MV-4-11 (cell line): ENCODE measurements around the gene ACTN4.
A peak's percentile ranks its signal among the peaks of the same experiment; 100 is the strongest.
"Not testable (repeated sequence)": the region's sequence is repeated elsewhere in the genome, so short reads cannot be mapped to it uniquely, and the experiment has no call there.

Source experiments
- DNase-seq: peaks from one replicate; lab custom pipeline; 2025; lab: John Stamatoyannopoulos, UW

The ACTN4 gene

GRCh38 chr19:38769635-38770211 is 122.3 kb downstream of the ACTN4 start:
- peak; percentile 68 for DNase-seq

- not testable (repeated sequence) for DNase-seq
Measured at GRCh38 chr19:38770228-38770948, 122.9 kb downstream of the ACTN4 start.

- DNase-seq: not testable (repeated sequence)
Measured at GRCh38 chr19:38770949-38771275, 123.5 kb downstream of the ACTN4 start.

GRCh38 chr19:38771569-38771968 is 124.1 kb downstream of the ACTN4 start:
- DNase-seq: not testable (repeated sequence)

GRCh38 chr19:38773469-38774177 is 126.2 kb downstream of the ACTN4 start, which contains the start of gene LGALS7:
Gene LGALS7, minus strand, starts transcription at chr19:38773517. Its CDS starts 25 bp downstream, at chr19:38773492.
- no peak for DNase-seq

GRCh38 chr19:38774181-38774950 is 126.9 kb downstream of the ACTN4 start:
- DNase-seq: no peak

- no peak for DNase-seq
Measured at GRCh38 chr19:38778733-38779132, 131.3 kb downstream of the ACTN4 start.

GRCh38 chr19:38780443-38780842 is 133.0 kb downstream of the ACTN4 start:
- DNase-seq: no peak

GRCh38 chr19:38781058-38781457 is 133.6 kb downstream of the ACTN4 start:
- DNase-seq: no peak
